ENCODE data around the gene CCDC195. TPM values are rescaled to one million over a fixed set of nuclear protein-coding genes. Genes with fewer than 3 reads are reported as not detected.

The CCDC195 gene
- total RNA-seq, 1 experiment from 2014 or later, result not detected

GRCh38 chr2:224753743-224754540, 37.8 kb upstream of the CCDC195 start:
- TF ChIP-seq CTCF (conservative IDR thresholded peaks at IDR 0.05; ENCODE audit: low read depth, low read length) (no peak), EZH2 (IDR thresholded peaks at IDR 0.05; ENCODE audit: borderline replicate concordance, low read depth, low read length, poor library complexity, severe bottlenecking) (no peak)
- no peak for DNase-seq (ENCODE audit: low spot score)
- Histone ChIP-seq H3K36me3 (ENCODE audit: insufficient read depth, low read length, poor library complexity, severe bottlenecking) (no peaks in the 10 kb centered on the region), H3K4me1 (ENCODE audit: insufficient read depth, low read length, poor library complexity, severe bottlenecking) (no peaks in the 10 kb centered on the region), H3K4me3 (ENCODE audit: low read depth, low read length, poor library complexity, severe bottlenecking) (no peak overlapping the region), H3K27ac (ENCODE audit: low read depth, low read length, poor library complexity, severe bottlenecking) (no peak overlapping the region), H3K27me3 (replicated peaks; ENCODE audit: insufficient read depth, low read depth, low read length, poor library complexity) (no peaks in the 10 kb centered on the region), H3K9me3 (ENCODE audit: low read depth, low read length, poor library complexity, severe bottlenecking) (no peaks in the 10 kb centered on the region)
- intact Hi-C loops (cut with micrococcal nuclease; ENCODE audit: unreplicated experiment), result no loop called here
- no TSS peak for BruUV-seq (replicated peaks)
- ChIA-PET POLR2A (ENCODE audit: low non-redundant PET) (no interaction called here), CTCF (no interaction called here)

GRCh38 chr2:224751996-224752698, 36.0 kb upstream of the CCDC195 start:
- POLR2A ChIA-PET (ENCODE audit: low non-redundant PET), result no interaction called here
- no peaks in the 10 kb centered on the region for H3K27me3 ChIP-seq (replicated peaks; ENCODE audit: insufficient read depth, low read depth, low read length, poor library complexity)
- no peak overlapping the region for H3K4me3 ChIP-seq (ENCODE audit: low read depth, low read length, poor library complexity, severe bottlenecking)
- TF ChIP-seq EZH2 (IDR thresholded peaks at IDR 0.05; ENCODE audit: borderline replicate concordance, low read depth, low read length, poor library complexity, severe bottlenecking) (no peak), CTCF (conservative IDR thresholded peaks at IDR 0.05; ENCODE audit: low read depth, low read length) (no peak)
- intact Hi-C loops (cut with micrococcal nuclease; ENCODE audit: unreplicated experiment), result no loop called here
- no peak for DNase-seq (ENCODE audit: low spot score)
- no peaks in the 10 kb centered on the region for H3K36me3 ChIP-seq (ENCODE audit: insufficient read depth, low read length, poor library complexity, severe bottlenecking)
- H3K4me1 ChIP-seq (ENCODE audit: insufficient read depth, low read length, poor library complexity, severe bottlenecking), result no peaks in the 10 kb centered on the region
- no peaks in the 10 kb centered on the region for H3K9me3 ChIP-seq (ENCODE audit: low read depth, low read length, poor library complexity, severe bottlenecking)
- CTCF ChIA-PET, result no interaction called here
- no TSS peak for BruUV-seq (replicated peaks)
- no peak overlapping the region for H3K27ac ChIP-seq (ENCODE audit: low read depth, low read length, poor library complexity, severe bottlenecking)

GRCh38 chr2:224749136-224749535, 33.0 kb upstream of the CCDC195 start:
- Histone ChIP-seq H3K4me1 (ENCODE audit: insufficient read depth, low read length, poor library complexity, severe bottlenecking) (no peaks in the 10 kb centered on the region), H3K27me3 (replicated peaks; ENCODE audit: insufficient read depth, low read depth, low read length, poor library complexity) (no peaks in the 10 kb centered on the region), H3K4me3 (ENCODE audit: low read depth, low read length, poor library complexity, severe bottlenecking) (no peak overlapping the region), H3K36me3 (ENCODE audit: insufficient read depth, low read length, poor library complexity, severe bottlenecking) (no peaks in the 10 kb centered on the region), H3K9me3 (ENCODE audit: low read depth, low read length, poor library complexity, severe bottlenecking) (no peaks in the 10 kb centered on the region), H3K27ac (ENCODE audit: low read depth, low read length, poor library complexity, severe bottlenecking) (no peak overlapping the region)
- intact Hi-C loops (cut with micrococcal nuclease; ENCODE audit: unreplicated experiment), result no loop called here
- ChIA-PET CTCF (no interaction called here), POLR2A (ENCODE audit: low non-redundant PET) (no interaction called here)
- peak; percentile 30 for DNase-seq (ENCODE audit: low spot score)
- TF ChIP-seq EZH2 (IDR thresholded peaks at IDR 0.05; ENCODE audit: borderline replicate concordance, low read depth, low read length, poor library complexity, severe bottlenecking) (no peak), CTCF (conservative IDR thresholded peaks at IDR 0.05; ENCODE audit: low read depth, low read length) (peak; percentile 48; the same call in 1 of the 2 replicates)
- BruUV-seq (replicated peaks), result no TSS peak
